Muscle of leg (tissue), 11 donors: ENCODE data around the gene LPIN1. TPM values are rescaled to one million over a fixed set of nuclear protein-coding genes. Genes with fewer than 3 reads are reported as not detected.

Source experiments
- DNase-seq: peaks from one replicate; pipeline ENCODE4 v3.0.0; 2013
- H3K27ac ChIP-seq: one replicate; pipeline ENCODE4 v1.5.1; 2013; ENCODE audit warnings: mild to moderate bottlenecking, low read length, control low read depth
- H3K27me3 ChIP-seq: one replicate; pipeline ENCODE4 v1.6.1; 2013; ENCODE audit warnings: low read length; ENCODE audit not compliant: control insufficient read depth, insufficient read depth
- H3K36me3 ChIP-seq: one replicate; pipeline ENCODE4 v1.6.1; 2013; ENCODE audit warnings: low read length; ENCODE audit not compliant: control insufficient read depth, insufficient read depth
- H3K4me1 ChIP-seq: one replicate; pipeline ENCODE4 v1.6.1; 2013; ENCODE audit warnings: low read length; ENCODE audit not compliant: control insufficient read depth, insufficient read depth
- H3K4me3 ChIP-seq: one replicate; pipeline ENCODE4 v1.5.1; 2013; ENCODE audit warnings: low read length, control low read depth
- H3K9me3 ChIP-seq: replicated peaks from 2 replicates; pipeline ENCODE4 v1.6.1; 2013; ENCODE audit warnings: low read depth, low read length; ENCODE audit not compliant: control insufficient read depth
- WGBS: methylation state at CpG from one replicate; pipeline ENCODE4 v1.1.5; 2013; ENCODE audit warnings: missing lambda C conversion rate; ENCODE audit not compliant: insufficient coverage; 5-methylcytosine and 5-hydroxymethylcytosine counted together
- polyA plus RNA-seq, 8 donors: library from polyadenylated mRNA; unstranded; fragments of 120-200 nt; gene quantifications; one replicate each; pipeline versions ENCODE4 v1.2.1 to v1.2.3, GENCODE V29; 2013; ENCODE audit warnings: inconsistent platforms in 1 of 8, low replicate concordance in 1 of 8; ENCODE audit not compliant: insufficient read length in 8 of 8, insufficient read depth in 1 of 8
- total RNA-seq: library from RNA; stranded (reverse); fragments of 120-200 nt; gene quantifications from one replicate; pipeline ENCODE4 v1.2.4, GENCODE V29; 2013

The LPIN1 gene
- total and polyA plus RNA-seq, 9 donors: 12.9 to 20.2 (median 16.0) TPM

- Histone ChIP-seq H3K9me3 (no peaks in the 10 kb centered on the region), H3K27me3 (no peaks in the 10 kb centered on the region), H3K4me3 (no peak overlapping the region), H3K27ac (no peak overlapping the region), H3K4me1 (peaks cover 12% of the 10 kb centered on the region), H3K36me3 (no peaks in the 10 kb centered on the region)
- 81% methylated on average over 5 of the region's 7 CpGs for WGBS
- no peak for DNase-seq
These were observed 32.6 kb upstream of the LPIN1 start for GRCh38 chr2:11713815-11714214.

GRCh38 chr2:11715987-11716652 lies 30.3 kb upstream of the LPIN1 start:
- Histone ChIP-seq H3K36me3 (no peaks in the 10 kb centered on the region), H3K27me3 (no peaks in the 10 kb centered on the region), H3K9me3 (no peaks in the 10 kb centered on the region), H3K27ac (no peak overlapping the region), H3K4me1 (peaks cover 9% of the 10 kb centered on the region), H3K4me3 (no peak overlapping the region)
- WGBS: 81% methylated on average over 7 of the region's 12 CpGs
- no peak for DNase-seq

GRCh38 chr2:11716689-11717321 lies 29.6 kb upstream of the LPIN1 start:
- H3K27me3 ChIP-seq: no peaks in the 10 kb centered on the region
- 33% methylated on average over 1 of the region's 8 CpGs for WGBS
- DNase-seq: peak; percentile 35
- no peak overlapping the region for H3K4me3 ChIP-seq
- peaks cover 4% of the 10 kb centered on the region for H3K4me1 ChIP-seq
- H3K36me3 ChIP-seq: no peaks in the 10 kb centered on the region
- no peak overlapping the region for H3K27ac ChIP-seq
- H3K9me3 ChIP-seq: no peaks in the 10 kb centered on the region

- H3K36me3 ChIP-seq: no peaks in the 10 kb centered on the region
- no peak overlapping the region for H3K27ac ChIP-seq
- no peaks in the 10 kb centered on the region for H3K27me3 ChIP-seq
- no peak for DNase-seq
- WGBS: no CpG with 5 or more reads among the region's 1 CpG
- H3K4me3 ChIP-seq: no peak overlapping the region
- H3K9me3 ChIP-seq: no peaks in the 10 kb centered on the region
- no peaks in the 10 kb centered on the region for H3K4me1 ChIP-seq
These were observed 28.8 kb upstream of the LPIN1 start for GRCh38 chr2:11717623-11718022.

GRCh38 chr2:11718606-11719005 lies 27.8 kb upstream of the LPIN1 start:
- Histone ChIP-seq H3K4me3 (no peak overlapping the region), H3K27me3 (no peaks in the 10 kb centered on the region), H3K9me3 (no peaks in the 10 kb centered on the region), H3K36me3 (no peaks in the 10 kb centered on the region), H3K27ac (no peak overlapping the region), H3K4me1 (no peaks in the 10 kb centered on the region)
- DNase-seq: no peak
- WGBS: no CpG with 5 or more reads among the region's 5 CpGs

- no peak overlapping the region for H3K27ac ChIP-seq
- H3K9me3 ChIP-seq: no peaks in the 10 kb centered on the region
- peaks cover 4% of the 10 kb centered on the region for H3K27me3 ChIP-seq
- H3K36me3 ChIP-seq: no peaks in the 10 kb centered on the region
- DNase-seq: no peak
- WGBS: 49% methylated on average over 2 of the region's 6 CpGs
- H3K4me3 ChIP-seq: no peak overlapping the region
- no peaks in the 10 kb centered on the region for H3K4me1 ChIP-seq
These were observed 27.0 kb upstream of the LPIN1 start for GRCh38 chr2:11719230-11719977.

- Histone ChIP-seq H3K4me1 (no peaks in the 10 kb centered on the region), H3K27ac (no peak overlapping the region), H3K9me3 (no peaks in the 10 kb centered on the region), H3K36me3 (no peaks in the 10 kb centered on the region), H3K27me3 (peaks cover 5% of the 10 kb centered on the region), H3K4me3 (no peak overlapping the region)
- WGBS: 52% methylated on average over 2 of the region's 7 CpGs
- DNase-seq: no peak
These were observed 25.7 kb upstream of the LPIN1 start for GRCh38 chr2:11720752-11721151.

GRCh38 chr2:11722292-11723060 lies 24.0 kb upstream of the LPIN1 start:
- peaks cover 8% of the 10 kb centered on the region for H3K27me3 ChIP-seq
- peaks cover 3% of the 10 kb centered on the region for H3K4me1 ChIP-seq
- H3K9me3 ChIP-seq: no peaks in the 10 kb centered on the region
- no peak overlapping the region for H3K27ac ChIP-seq
- no peaks in the 10 kb centered on the region for H3K36me3 ChIP-seq
- DNase-seq: no peak
- WGBS: no CpG with 5 or more reads among the region's 3 CpGs
- no peak overlapping the region for H3K4me3 ChIP-seq

GRCh38 chr2:11723061-11723371 lies 23.4 kb upstream of the LPIN1 start:
- Histone ChIP-seq H3K27ac (no peak overlapping the region), H3K9me3 (no peaks in the 10 kb centered on the region), H3K4me3 (no peak overlapping the region), H3K4me1 (peaks cover 3% of the 10 kb centered on the region), H3K36me3 (no peaks in the 10 kb centered on the region), H3K27me3 (peaks cover 8% of the 10 kb centered on the region)
- DNase-seq: no peak

- Histone ChIP-seq H3K9me3 (no peaks in the 10 kb centered on the region), H3K36me3 (no peaks in the 10 kb centered on the region), H3K4me3 (no peak overlapping the region), H3K27ac (no peak overlapping the region), H3K27me3 (peaks cover 8% of the 10 kb centered on the region), H3K4me1 (peaks cover 3% of the 10 kb centered on the region)
- DNase-seq: no peak
- 80% methylated on average over 5 of the region's 7 CpGs for WGBS
These were observed 22.3 kb upstream of the LPIN1 start for GRCh38 chr2:11724151-11724550.
